HepG2 (cell line): ENCODE data around the gene PDE4D. TPM values are rescaled to one million over a fixed set of nuclear protein-coding genes. Genes with fewer than 3 reads are reported as not detected.

ENCODE experiments used
- ATAC-seq: fragments of 200-7000 bp; cut with Tn5 transposase; 3 replicates; pipeline ENCODE4 v1.9.1; 2020; ENCODE audit warnings: mild to moderate bottlenecking, moderate library complexity
- BruUV-seq: library from RNA; stranded (reverse); fragments of 400-500 nt; replicated peaks from 2 replicates; lab custom pipeline; 2021; lab: Mats Ljungman, UMichigan
- CTCF ChIA-PET: fragments of 300-600 bp; formaldehyde crosslinking; extraction: SDS; loops from one replicate; lab custom pipeline; 2021; ENCODE audit warnings: low total read pairs, inconsistent platforms, low intra/inter-chr PET ratio; lab: Yijun Ruan, JAX
- POLR2A ChIA-PET: fragments of 350-600 bp; sonication (Branson Sonifier 250); formaldehyde crosslinking; loops from one replicate; lab custom pipeline; 2020; ENCODE audit warnings: antibody characterized with exemption, inconsistent platforms; lab: Yijun Ruan, JAX
- DNase-seq: peaks from one replicate; pipeline ENCODE4 v3.0.0-alpha.2; 2015; ENCODE audit warnings: low spot score
- FAIRE-seq: peaks from 3 replicates; lab custom pipeline; 2011; peaks lifted over from hg19 to GRCh38; lab: Jason Lieb, UNC
- H2AFZ ChIP-seq: one replicate; pipeline ENCODE4 v1.6.1; 2011; ENCODE audit warnings: low read length, inconsistent platforms
- H3K27ac ChIP-seq: fragments of 300-600 bp; 3 replicates; pipeline ENCODE4 v1.8.0; 2011; ENCODE audit warnings: mixed run types, mild to moderate bottlenecking, mixed read lengths, low read length, inconsistent platforms; ENCODE audit not compliant: insufficient read depth; ENCODE audit errors: extremely low read length
- H3K27me3 ChIP-seq, 2 experiments: fragments of 200-600 bp in 1 of 2; 2 replicates in 1 of 2; 3 replicates in 1 of 2; pipeline versions ENCODE4 v1.6.0 to v1.8.0; 2011; ENCODE audit warnings: low read length in 2 of 2, mild to moderate bottlenecking in 2 of 2, moderate library complexity in 2 of 2, inconsistent platforms in 1 of 2; ENCODE audit not compliant: insufficient read depth in 2 of 2, control insufficient read depth in 1 of 2
- H3K36me3 ChIP-seq, 2 experiments: fragments of 200-600 bp in 1 of 2; replicated peaks in 1 of 2; 2 replicates in 1 of 2; 3 replicates in 1 of 2; pipeline versions ENCODE4 v1.5.1 to v1.8.0; 2011; ENCODE audit warnings: low read length in 2 of 2, inconsistent platforms in 1 of 2; ENCODE audit not compliant: insufficient read depth in 2 of 2, control insufficient read depth in 1 of 2
- H3K4me1 ChIP-seq: 2 replicates; pipeline ENCODE4 v1.5.1; 2012; ENCODE audit warnings: low read length, inconsistent platforms; ENCODE audit not compliant: insufficient read depth
- H3K4me2 ChIP-seq: 2 replicates; pipeline ENCODE4 v1.6.0; 2011; ENCODE audit warnings: low read depth, low read length, inconsistent platforms
- H3K4me3 ChIP-seq, 3 experiments: fragments of 200-600 bp in 1 of 3; sonication (generic), shearing (Covaris generic) in 1 of 3; replicated peaks in 1 of 3; 2 replicates each; pipeline ENCODE4 v1.5.1; 2011 to 2016; ENCODE audit warnings: low read length in 3 of 3, inconsistent platforms in 2 of 3, low read depth in 2 of 3, mild to moderate bottlenecking in 2 of 3, control low read depth in 1 of 3, mixed read lengths in 1 of 3; ENCODE audit not compliant: insufficient read depth in 1 of 3
- H3K79me2 ChIP-seq: one replicate; pipeline ENCODE4 v1.6.1; 2011; ENCODE audit warnings: low read length, inconsistent platforms; ENCODE audit not compliant: insufficient read depth
- H3K9ac ChIP-seq: 2 replicates; pipeline ENCODE4 v1.6.0; 2011; ENCODE audit warnings: mild to moderate bottlenecking, low read depth, low read length, inconsistent platforms; ENCODE audit not compliant: insufficient read depth
- H3K9me3 ChIP-seq: 2 replicates; pipeline ENCODE4 v1.5.1; 2012; ENCODE audit warnings: mild to moderate bottlenecking, low read length
- H4K20me1 ChIP-seq: 2 replicates; pipeline ENCODE4 v1.6.0; 2011; ENCODE audit warnings: inconsistent platforms, mild to moderate bottlenecking, low read length, moderate library complexity; ENCODE audit not compliant: insufficient read depth
- DMTF1 ChIP-seq: sonication (generic); formaldehyde crosslinking; IDR thresholded peaks from 2 replicates; pipeline ENCODE4 v1.4.0; 2020; ENCODE audit warnings: mild to moderate bottlenecking, missing genetic modification reagents
- ETS1 ChIP-seq: sonication (generic); formaldehyde crosslinking; IDR thresholded peaks from 2 replicates; pipeline ENCODE4 v1.4.0; 2020; ENCODE audit warnings: missing genetic modification reagents
- ZFY ChIP-seq: sonication (generic); formaldehyde crosslinking; IDR thresholded peaks from 2 replicates; pipeline ENCODE4 v1.4.0; 2020; ENCODE audit warnings: missing genetic modification reagents
- ZNF562 ChIP-seq: sonication (generic); formaldehyde crosslinking; IDR thresholded peaks from 2 replicates; pipeline ENCODE4 v1.8.0; 2022; ENCODE audit warnings: missing genetic modification reagents, borderline replicate concordance
- WGBS: methylation state at CpG from one replicate; pipeline ENCODE4 v1.1.6; 2017; ENCODE audit warnings: low lambda C conversion rate; 5-methylcytosine and 5-hydroxymethylcytosine counted together
- in situ Hi-C: cut with HindIII; loops from 2 replicates; pipeline ENCODE4 v1.10.0; 2017; ENCODE audit warnings: low pct_unique_long_range_greater_than_20kb; ENCODE audit not compliant: extremely low pct_ligation_motif_present
- intact Hi-C: fragments of 100-400 bp; cut with micrococcal nuclease; formaldehyde crosslinking; loops from one replicate; pipeline ENCODE4 v1.10.0; 2022; ENCODE audit not compliant: unreplicated experiment
- polyA plus RNA-seq, 8 experiments: library from polyadenylated mRNA; depleted of rRNA in 3 of 8; stranded (reverse) in 7 of 8; unstranded in 1 of 8; fragments of >200 nt; fragmentation: Illumina TruSeq in 4 of 8; extraction: Trizol in 4 of 8; gene quantifications; 2 replicates each; pipeline versions ENCODE4 v1.2.1 to v1.2.3, GENCODE V29; 2011 to 2016; ENCODE audit warnings: low read depth in 4 of 8, missing spikeins in 1 of 8, mixed read lengths in 1 of 8; ENCODE audit not compliant: insufficient read depth in 1 of 8
- total RNA-seq, 5 experiments: library from RNA; depleted of rRNA; stranded (reverse); fragments of >200 nt; fragmentation: Illumina TruSeq; extraction: Trizol; gene quantifications; 2 replicates each; pipeline ENCODE4 v1.2.3, GENCODE V29; 2016; ENCODE audit warnings: low read depth in 1 of 5

The PDE4D gene
- total and polyA plus RNA-seq, 2 of the 13 experiments (the other 11 are each of a cell fraction or from before 2014, with no cell fraction given): 7.0 to 12.2 TPM

GRCh38 chr5:59504043-59504442, 389.5 kb downstream of the PDE4D start:
- H3K36me3 ChIP-seq: no peaks in the 10 kb centered on the region
- no peaks in the 10 kb centered on the region for H3K79me2 ChIP-seq
- H3K27me3 ChIP-seq: no peaks in the 10 kb centered on the region
- no peak for FAIRE-seq
- H2AFZ ChIP-seq: no peak overlapping the region
- H3K9me3 ChIP-seq: no peaks in the 10 kb centered on the region
- intact Hi-C loops: no loop called here
- H3K27ac ChIP-seq: no peak overlapping the region
- no peak overlapping the region for H3K4me3 ChIP-seq
- H3K4me1 ChIP-seq: no peaks in the 10 kb centered on the region
- POLR2A ChIA-PET: no interaction called here
- BruUV-seq: no TSS peak
- no peak overlapping the region for H3K4me2 ChIP-seq
- no peak for TF ChIP-seq ZNF562
- TF ChIP-seq, all 625 proteins: peak for 0
- in situ Hi-C loops: loop anchor here (25.0 kb wide), 1 partner anchor 158 kb away; no protein-coding TSS in a partner anchor
- Histone ChIP-seq H4K20me1 (no peaks in the 10 kb centered on the region), H3K9ac (no peak overlapping the region)
- CTCF ChIA-PET: no interaction called here
- DNase-seq (no peak), ATAC-seq (no peak)

- 40% methylated on average over 1 of the region's 1 CpG for whole genome bisulfite sequencing
- no peak for DNase-seq
- CTCF ChIA-PET: no interaction called here
- Histone ChIP-seq H2AFZ (no peak overlapping the region), H3K79me2 (no peaks in the 10 kb centered on the region), H3K27ac (no peak overlapping the region), H3K36me3 (no peaks in the 10 kb centered on the region), H3K27me3 (no peaks in the 10 kb centered on the region), H4K20me1 (no peaks in the 10 kb centered on the region), H3K4me2 (no peak overlapping the region), H3K4me1 (no peaks in the 10 kb centered on the region), H3K9me3 (no peaks in the 10 kb centered on the region), H3K9ac (no peak overlapping the region), H3K4me3 (no peak overlapping the region)
- intact Hi-C loops: no loop called here
- no peak for ATAC-seq
- TF ChIP-seq ZFY (CRISPR knock-in tag) (no peak), ETS1 (CRISPR knock-in tag) (no peak), DMTF1 (no peak)
- FAIRE-seq: no peak
- in situ Hi-C loops: loop anchor here (25.0 kb wide), 1 partner anchor 159 kb away; no protein-coding TSS in a partner anchor
- no TSS peak for BruUV-seq
- POLR2A ChIA-PET: no interaction called here
Measured at GRCh38 chr5:59503220-59503619, 390.3 kb downstream of the PDE4D start.
